Right forelimb (tissue), 1 donor: ENCODE measurements around the gene TMEM140.
"Not testable (repeated sequence)": the region's sequence is repeated elsewhere in the genome, so short reads cannot be mapped to it uniquely, and the experiment has no call there.

Experiments used
- DNase-seq: peaks from one replicate; pipeline ENCODE4 v3.0.0-alpha.2; 2018

The TMEM140 gene

DNA sequence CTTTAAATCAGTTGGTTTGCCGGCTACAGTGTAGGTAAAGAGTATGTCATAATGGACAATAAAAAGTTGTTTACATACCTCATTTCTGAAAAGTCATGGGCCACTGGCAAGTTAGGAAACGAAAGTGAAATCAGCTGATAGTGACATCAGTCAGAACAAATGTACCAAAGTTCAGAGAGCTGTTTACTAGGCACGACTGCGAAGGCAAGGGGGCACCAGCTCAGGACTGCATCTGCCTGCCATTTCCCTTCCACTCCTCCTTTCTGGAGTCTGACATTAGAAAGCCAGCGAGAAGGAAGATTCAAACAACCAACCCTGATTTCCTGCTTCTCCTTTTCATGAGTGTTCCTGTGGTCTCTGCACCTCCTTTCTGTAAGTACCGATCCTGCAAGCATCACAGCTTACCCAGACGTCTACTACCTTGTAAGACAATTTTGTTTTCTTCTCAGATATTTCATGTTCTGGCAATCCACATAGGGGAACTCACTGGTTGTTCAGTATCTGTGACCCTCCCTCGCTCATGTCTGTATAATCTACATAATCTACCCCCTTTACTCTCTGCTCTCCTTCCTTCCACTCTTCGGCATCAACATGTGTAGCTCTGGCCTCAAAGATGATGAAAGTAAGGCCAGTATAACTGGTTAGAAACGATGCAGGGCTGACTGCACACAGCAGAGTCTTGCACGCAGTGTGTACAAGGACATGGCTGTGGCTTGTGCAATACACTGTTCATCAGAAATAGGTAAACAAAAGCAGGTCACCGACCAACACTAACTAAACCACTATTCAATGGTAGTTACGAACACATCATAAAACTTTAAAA, at the start of gene TMEM140:
TSS of gene TMEM140 (plus strand) at position 174 of the 823 bp plus-strand sequence. CDS start 16,370 bp downstream, outside the sequence.
- no peak for DNase-seq

DNA sequence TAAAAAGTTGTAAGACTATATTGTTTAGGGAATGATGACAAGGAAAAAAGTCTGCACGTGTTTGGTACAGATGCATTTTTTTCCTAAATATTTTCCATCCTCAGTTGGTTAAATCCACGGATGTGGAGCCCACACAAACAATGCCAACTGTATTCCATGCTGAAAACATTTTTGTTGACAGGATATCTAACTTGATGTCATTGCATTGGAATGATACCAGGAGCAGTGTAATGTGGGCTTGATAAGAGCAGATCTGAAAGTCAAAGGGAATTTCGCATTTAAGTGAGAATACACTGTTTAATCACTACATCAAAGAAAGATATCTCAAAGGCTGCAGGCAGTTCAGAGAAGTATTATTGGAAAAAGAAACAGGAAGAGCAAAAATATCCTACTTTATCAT, 49.5 kb upstream of the TMEM140 start:
- no peak for DNase-seq

DNA sequence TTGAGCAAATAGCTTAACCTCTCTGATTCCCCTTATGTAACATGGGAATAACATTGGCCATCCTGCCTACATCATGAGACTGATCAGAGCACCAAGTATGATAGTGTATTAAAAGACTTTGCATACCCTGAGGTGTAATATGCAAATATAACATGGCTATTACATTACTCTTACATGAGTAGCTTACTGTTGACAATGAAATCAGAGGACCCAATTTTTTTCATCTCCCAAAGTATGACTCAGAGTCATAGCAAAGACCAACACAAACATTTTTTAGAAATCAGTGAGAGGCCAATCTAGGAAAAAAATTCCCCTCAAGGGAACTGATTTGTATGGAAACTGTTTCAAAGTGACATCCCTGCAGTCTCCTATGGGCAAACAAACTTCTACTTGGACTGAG, 47.0 kb upstream of the TMEM140 start:
- no peak for DNase-seq

DNA sequence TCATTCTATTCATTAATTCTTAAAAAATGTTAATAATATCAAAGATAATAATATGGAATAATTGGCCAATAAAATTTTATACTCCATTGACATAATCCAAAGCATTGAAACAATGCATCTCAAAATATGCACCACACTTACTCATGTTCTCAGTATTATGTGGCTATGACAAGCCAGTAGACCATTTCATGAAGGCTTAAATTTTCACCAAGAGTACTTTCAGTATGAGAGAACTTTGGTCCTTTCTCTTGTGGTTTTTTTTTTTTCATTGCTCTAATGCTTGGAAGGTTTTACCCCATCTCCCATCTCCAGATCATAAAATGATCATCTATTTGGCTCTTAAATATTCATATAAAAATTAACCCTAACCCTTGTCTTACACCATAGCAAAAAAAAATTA, 45.5 kb upstream of the TMEM140 start:
- DNase-seq, result no peak

DNA sequence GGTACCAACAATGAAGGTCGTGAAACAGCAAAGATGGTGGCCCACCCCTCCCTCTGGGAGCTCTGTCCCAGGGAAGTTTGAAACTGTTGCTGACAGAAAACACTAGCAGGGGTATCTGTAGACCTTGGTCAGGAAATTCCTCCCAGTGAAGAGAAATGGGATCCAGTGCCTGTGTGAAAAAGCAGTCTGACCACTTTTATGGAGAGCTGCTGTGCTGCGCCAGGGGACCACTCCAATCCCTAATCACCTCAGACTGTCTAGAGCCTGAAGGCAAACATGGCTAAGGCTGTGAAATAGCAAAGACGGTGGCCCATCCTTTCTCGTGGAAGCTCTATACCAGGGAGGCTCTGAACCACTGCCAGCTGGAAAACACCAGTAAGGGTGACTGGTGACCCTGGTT, 38.3 kb upstream of the TMEM140 start:
- no peak for DNase-seq

DNA sequence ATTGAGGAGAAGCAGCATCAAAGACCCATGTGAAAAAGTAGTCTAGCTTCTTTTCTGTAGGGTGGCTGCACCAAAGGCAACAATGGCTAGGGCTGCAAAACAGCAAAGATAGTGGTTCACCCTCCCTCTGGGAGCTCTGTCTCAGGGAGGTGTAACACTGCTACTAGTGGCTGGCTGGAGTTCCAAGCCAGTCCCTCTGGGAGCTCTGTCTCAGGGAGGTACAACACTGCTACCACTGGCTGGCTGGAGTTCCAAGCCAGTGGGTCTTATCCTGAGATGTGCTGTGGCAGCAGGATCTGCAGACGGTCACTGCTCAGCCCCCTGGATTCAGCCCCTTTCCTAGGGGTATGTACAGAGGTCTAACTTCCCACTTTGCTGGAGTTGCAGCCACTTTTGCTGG, 37.9 kb upstream of the TMEM140 start:
- no peak for DNase-seq

DNA sequence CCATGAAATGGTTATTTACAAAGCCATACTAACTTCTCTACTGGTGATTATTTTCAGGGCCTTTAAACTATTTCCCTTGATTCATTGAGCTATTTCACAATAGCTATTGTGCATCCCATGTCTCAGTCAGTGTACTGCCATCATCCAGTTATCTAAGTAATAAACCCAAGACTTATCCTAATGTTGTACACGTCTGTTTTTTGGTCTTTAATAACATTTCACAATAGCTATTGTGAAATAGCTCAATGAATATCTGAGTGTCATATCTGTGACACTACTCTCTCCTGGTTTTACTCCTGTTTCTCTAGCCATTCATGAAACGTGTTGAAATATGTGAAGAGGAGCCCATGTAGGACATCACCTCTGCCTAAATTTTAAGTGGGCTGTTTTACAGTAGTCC, 36.5 kb upstream of the TMEM140 start:
- DNase-seq, result no peak

DNA sequence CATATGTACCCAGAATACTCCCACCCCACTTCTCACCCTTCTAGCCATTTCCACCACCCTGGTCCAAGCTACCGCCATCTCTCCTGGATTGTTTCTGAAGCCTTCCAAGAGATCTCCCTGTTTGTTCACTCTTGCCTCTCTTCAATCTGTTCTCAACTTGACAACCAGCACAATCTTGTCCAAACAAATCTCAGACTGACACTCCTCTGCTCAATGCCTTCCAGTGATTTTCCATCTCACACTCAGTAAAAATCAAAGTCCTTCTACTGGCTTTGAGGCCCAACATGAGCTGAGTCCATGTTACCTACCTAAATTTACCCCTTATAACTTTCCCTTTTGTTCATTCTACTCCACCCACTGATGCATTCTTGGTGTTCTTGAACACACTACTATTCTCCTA, 33.2 kb upstream of the TMEM140 start:
- no peak for DNase-seq

DNA sequence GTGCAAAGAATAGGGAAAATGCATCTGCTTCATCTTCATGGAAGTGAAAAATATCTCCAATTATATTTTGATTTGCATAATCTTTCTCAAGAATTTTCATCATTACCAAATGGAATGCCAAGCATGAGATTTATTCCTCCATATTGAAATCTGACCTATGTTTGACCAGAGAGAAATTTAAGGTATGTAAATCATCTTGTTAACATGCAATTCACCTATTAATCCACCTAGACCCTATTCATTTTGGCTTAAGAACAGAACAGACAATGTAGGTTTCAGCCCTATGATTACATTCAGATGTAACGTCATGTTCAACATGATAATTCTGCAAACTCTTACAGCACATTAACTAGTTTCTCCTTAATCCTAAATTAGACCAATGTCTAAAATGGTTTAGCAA, 30.8 kb upstream of the TMEM140 start:
- no peak for DNase-seq

DNA sequence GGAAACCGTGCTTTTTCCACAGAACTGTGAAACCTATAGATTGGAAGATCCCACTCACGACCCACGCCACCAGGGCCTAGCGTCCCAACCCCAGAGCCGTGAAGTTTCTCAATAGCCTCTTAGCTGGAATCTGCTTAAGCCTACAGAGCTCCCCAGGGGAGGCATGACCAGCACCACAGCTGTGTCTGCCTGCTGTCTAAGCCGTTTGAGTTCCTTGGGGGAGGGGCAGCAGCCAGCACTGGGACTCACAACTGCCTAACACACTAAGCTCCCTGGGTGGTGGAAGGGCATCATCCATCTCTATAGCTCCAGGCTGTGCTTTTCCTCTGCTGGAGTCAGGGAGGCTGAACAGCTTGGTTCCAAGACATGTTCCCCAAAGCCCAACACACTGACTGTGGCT, 26.0 kb upstream of the TMEM140 start:
- DNase-seq, result no peak

DNA sequence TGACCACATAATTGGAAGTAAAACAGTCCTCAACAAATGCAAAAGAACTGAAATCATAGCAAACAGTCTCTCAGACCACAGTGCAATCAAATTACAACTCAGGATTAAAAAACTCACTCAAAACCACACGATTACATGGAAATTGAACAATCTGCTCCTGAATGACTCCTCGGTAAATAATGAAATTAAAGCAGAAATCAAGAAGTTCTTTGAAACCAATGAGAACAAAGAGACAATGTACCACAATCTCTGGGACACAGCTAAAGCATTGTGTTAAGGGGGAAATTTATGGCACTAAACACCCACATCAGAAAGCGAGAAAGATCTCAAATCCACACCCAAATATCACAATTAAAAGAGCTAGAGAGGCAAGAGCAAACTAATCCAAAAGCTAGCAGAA, 23.2 kb upstream of the TMEM140 start:
- not testable (repeated sequence) for DNase-seq

DNA sequence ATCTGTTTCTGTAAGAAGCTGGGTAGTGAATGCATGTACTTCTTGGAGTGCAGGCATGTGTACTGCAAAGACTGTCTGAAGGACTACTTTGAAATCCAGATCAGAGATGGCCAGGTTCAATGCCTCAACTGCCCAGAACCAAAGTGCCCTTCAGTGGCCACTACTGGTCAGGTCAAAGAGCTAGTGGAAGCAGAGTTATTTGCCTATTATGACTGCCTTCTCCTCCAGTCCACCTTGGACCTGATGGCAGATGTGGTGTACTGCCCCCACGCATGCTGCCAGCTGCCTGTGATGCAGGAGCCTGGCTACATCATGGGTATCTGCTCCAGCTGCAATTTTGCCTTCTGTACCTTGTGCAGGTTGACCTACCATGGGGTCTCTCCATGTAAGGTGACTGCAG, 18.9 kb upstream of the TMEM140 start:
- DNase-seq, result no peak

DNA sequence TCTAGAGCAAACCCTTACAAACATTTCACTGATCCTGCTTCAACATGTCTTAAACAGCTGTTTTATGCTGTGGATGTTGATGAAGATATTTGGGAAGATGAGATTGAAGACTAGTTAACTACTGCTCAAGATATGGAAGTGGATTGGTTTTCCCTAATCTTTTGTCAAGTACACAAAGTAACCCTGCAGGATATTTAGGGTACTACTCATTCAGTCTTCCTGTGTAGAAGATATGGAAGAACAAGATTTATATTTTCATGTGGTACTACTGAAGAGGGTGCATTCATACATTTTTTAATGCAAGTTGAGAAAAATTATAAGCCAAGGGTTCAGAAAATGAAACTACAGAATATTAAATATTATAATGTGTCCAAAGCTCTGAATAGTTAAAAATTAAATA, 18.3 kb upstream of the TMEM140 start:
- no peak for DNase-seq

DNA sequence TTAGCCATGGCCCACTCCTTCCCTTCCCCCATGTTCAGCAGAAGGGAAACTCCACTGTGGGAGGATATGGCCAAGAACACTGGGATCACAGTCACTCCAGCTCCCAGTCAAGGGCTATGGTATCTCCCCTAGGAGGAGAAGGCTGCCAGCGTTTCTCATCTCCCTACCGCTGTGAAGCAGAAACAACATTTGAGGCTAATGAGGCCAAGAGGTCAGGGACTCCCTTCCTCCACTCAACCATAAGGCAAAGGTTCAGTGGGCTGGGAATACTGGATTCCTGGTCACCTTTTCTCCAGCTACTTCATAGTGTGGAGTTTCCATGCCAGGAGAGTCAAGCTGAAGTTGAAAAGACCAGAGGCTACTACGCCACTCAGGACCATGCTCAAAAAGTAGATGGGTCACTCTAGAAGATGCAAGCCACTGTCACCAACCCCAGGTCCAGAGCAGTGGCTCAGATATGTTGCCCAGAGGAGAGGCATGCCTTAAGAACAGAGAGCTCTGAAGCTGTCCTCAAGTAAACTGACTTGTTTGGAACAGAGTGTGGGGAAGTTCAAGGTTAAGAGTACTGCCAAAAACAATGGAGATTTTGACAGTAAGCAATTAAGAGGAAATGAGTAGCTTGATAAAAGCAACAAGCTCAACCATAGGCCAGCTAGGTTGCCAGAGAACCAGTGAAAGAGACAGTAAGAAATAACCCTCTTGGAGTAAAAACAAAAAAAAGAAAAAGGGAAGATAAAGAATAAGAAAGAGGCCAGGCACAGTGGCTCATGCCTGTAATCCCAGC, 3.8 kb upstream of the TMEM140 start:
- no peak for DNase-seq

DNA sequence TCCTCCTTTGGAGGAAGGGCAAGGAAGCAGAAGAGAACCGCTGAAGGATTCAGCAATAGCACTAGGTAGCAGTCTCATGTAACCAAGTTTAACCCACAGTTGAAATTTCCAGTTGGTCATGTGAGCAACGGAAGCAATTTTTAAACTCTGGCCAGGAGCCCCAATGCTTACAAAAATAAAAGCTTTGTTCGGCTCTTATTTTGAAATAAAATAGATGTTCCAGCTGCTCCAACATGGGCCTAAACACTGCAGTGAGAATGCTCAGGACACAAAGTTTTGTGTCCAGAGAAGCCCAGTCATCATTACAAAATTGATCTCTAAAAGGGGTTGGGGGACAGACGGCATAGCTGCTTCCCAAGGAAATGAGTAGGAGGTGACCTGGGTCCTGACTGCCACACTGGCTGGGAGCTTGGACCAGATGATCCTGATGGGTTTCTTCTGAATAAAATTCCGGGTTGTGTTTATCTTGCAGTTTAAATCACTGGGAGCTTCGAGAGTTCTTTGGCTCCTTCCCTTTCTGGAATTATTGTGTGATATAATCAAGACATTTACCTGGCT, 452 bp upstream of the TMEM140 start:
- no peak for DNase-seq

DNA sequence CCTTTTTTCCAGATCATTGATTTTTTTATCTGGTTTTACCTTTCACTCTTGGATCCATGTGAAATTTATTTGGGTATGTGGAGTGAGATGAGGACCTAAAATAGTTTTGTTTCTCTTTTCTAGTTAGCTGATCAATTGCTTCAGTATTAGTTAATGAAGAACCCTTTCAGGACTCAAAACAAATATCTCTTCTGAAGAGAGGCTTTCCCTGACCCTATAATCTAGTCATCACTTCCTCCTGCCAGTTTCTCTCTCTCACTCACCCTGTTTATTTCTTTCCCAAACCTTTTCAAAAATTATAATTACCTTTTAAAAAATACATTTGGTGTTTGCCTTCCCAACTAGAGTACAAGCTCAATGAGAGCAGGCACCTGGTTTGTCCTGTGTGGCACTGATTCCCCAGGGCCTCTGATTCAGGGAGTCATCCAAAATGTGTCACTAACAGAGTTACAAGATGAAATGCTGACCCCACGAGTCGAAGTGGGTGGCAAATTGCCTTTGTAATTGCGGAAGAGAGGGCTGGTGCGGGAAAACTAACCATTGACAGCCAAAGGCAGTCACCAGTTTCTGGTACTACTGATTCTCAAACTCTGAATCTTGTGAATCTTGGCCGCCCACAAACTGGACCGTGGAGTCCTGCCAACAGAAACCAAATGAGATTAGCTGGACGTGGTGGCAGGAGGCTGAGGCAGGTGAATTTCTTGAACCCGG, 2.4 kb downstream of the TMEM140 start:
- DNase-seq, result no peak

DNA sequence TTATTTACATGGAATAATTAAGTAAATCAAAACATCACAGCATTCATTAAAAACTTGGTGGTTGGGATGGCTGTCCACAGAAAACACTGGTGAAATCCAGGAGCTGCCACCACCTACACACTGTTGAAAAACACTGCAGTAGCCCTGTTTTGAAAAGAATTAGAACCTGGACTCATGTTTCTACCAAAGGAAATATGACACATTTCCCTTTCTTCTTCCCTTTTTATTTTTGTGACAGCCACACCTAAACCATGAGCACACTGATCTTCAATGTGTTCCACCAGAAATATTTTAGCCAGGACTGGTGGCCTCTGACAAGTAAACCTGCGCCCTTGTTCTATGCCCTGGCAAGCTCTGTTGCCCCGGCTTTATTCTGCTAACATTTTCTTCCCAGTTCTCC, 3.3 kb downstream of the TMEM140 start:
- no peak for DNase-seq

DNA sequence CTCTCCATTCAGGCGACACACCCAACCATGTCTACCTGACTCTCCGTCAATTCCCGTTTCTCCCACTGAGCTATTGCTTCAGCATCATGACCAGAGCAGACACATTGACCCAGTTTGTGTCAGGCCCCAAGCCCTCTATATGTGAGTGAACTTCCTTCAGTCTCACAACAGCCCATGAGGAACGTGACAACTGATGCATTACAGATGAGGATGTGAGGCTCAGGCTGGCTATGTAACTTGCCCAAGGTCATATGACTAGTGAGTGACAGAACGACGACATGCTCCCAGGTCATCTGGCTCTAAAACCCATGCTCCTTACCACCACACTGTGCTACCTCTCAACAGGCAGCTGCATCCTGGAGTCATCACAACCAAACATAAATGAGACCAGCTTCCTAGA, 3.7 kb downstream of the TMEM140 start:
- DNase-seq, result no peak

DNA sequence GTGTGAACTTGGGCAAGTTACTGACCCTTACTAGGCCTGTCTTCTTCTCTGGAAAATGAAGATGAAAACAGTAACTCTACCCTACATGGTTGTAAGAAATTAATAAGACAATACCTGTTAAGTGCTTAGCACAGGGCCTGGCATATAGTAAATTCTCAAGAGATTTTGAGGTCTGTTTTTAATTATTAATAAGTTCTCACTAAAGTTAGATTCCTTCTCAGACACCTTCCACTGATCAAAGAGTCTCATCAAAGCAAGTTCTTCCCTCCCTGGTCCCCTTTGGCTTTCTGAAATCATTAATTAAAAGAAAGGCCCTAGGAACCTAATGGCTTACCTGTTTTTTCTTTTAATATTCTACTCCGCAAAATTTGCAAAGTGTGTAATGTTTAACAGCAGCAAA, 4.6 kb downstream of the TMEM140 start:
- no peak for DNase-seq

DNA sequence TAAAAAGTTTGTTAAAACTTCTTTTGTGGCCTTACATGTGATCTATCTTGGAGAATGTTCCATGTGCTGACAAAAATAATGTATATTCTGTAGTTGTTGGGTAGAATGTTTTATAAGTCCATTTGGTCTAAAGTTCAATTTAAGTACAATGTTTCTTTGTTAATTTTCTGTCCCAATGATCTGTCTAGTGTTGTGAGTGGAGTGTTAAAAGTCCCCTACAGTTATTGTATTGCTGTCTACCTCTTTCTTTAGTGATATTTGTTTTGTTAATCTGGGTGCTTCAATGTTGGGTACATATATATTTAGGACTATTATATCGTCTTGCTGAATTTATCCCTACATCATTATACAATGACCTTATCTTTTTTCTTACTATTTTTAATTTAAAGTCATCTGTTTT, 6.9 kb downstream of the TMEM140 start:
- no peak for DNase-seq

DNA sequence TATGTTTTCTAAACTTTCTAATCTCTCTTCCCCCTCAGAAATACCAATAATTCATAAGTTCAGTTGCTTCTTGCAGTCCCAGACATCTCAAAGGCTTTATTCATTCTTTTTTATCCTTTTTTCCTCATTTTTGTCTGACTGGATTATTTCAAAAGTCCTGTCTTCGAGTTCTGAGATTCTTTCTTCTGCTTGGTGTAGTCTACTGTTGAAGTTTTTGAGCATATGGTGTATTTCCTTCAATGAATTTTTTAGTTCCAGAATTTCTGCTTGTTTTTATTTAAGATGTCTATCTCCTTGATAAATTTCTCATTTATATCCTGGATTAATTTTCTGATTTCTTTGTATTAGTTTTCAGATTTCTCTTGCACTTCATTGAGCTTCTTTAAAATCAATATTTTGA, 8.4 kb downstream of the TMEM140 start:
- DNase-seq, result no peak

DNA sequence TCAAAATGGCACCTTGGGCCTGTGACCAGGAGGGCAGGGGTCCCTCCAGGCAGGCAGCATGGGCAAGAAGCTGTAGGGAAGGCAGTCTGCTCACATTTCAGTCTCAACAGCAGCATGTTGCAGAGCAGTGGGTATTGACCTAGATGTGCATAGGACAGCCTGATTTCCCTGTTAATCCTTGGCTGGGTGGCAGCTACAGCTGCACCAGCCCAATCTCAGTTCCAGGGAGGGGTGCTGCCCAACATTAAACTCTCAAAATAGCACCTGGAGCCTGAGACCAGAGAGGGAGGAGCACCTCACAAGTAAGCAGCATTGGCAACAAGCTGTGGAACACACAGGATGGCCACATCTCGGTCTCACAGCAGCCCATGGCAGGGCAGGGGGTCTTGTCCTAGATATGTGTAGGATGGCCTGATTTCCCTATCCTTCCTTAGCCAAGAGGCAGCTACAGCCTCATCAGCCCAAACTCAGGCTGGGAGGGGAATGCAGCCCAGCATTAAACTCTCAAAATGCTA, 10.3 kb downstream of the TMEM140 start:
- no peak for DNase-seq

DNA sequence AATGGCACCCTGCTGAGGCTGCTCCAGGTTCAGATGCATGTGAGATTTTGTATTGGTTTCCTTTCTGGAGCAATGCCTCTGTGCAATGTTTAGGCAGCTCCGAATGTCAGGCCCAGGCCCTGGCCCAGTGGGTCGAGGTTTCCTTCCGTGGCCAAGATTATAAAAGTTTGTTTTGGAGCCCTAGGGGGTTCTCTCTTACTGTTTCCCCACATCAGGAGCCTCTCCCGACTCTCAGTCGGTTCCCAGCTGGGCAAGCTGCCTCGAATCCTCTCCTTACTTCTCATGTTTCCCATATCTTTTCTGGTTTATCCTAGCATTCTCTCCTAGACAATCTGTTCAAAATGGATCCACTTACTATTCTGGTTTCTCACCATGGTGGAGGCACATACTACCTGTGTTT, 11.0 kb downstream of the TMEM140 start:
- no peak for DNase-seq
